ENCODE results near the gene CFAP65.

CFAP65 gene

DNA sequence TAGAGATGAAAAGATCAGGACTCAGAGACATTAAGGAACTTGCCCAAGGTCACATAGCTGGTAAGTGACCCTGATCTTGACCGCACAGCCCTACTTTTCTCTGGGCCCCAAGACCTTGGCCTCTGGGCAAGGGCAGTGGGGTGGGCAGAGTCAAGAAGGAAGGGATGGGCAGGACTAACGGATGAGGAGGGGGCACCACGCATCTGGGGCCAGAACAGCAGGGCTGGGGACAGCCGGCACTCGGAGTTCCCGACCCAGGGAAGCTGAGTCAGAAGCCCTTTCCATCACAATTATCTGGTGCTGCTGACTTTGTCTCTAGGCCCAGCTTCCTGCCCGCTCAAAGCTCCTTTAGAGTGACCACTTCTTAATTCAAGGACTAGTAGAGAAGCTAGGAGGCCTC lies 14.4 kb downstream of the CFAP65 start:
- H2BK5ac ChIP-seq (ENCODE audit: low read depth, low read length, poor library complexity): no peak overlapping the region
- no CpG with 5 or more reads among the region's 7 CpGs for WGBS (ENCODE audit: extremely low coverage, insufficient coverage, insufficient read length)
- H3K4me1 ChIP-seq (ENCODE audit: control insufficient read depth in 1 of 2, insufficient read depth in 2 of 2, low read length in 2 of 2): peaks cover 2 to 3% of the 10 kb centered on the region in 2 experiments

GRCh38 chr2:219025637-219026585 lies 15.4 kb downstream of the CFAP65 start:
- Histone ChIP-seq H4K91ac (ENCODE audit: low read depth, low read length) (no peak overlapping the region), H3K9me3 (ENCODE audit: insufficient read depth, low read depth, low read length) (peaks cover 2% of the 10 kb centered on the region), H3K18ac (ENCODE audit: low read length) (no peak overlapping the region), H3K4me1 (ENCODE audit: control insufficient read depth in 1 of 2, insufficient read depth in 2 of 2, low read length in 2 of 2) (peaks cover 2 to 3% of the 10 kb centered on the region in 2 experiments), H3K79me2 (ENCODE audit: control insufficient read depth, insufficient read depth, low read length, poor library complexity) (no peaks in the 10 kb centered on the region), H4K8ac (ENCODE audit: low read depth, low read length) (no peak overlapping the region), H2AFZ (ENCODE audit: insufficient read depth, low read length, poor library complexity) (no peak overlapping the region), H2BK5ac (ENCODE audit: low read depth, low read length, poor library complexity) (no peak overlapping the region), H3K36me3 (ENCODE audit: control insufficient read depth in 1 of 2, insufficient read depth in 2 of 2, low read length in 2 of 2) (no peaks in the 10 kb centered on the region), H3K79me1 (ENCODE audit: low read length) (no peaks in the 10 kb centered on the region), H4K12ac (ENCODE audit: low read depth, low read length) (no peak overlapping the region), H3K4ac (ENCODE audit: low read depth, low read length) (no peak overlapping the region), H3K4me3 (ENCODE audit: low read depth, low read length) (no peak overlapping the region), H2AK5ac (ENCODE audit: low read length) (no peak overlapping the region), H3K9ac (ENCODE audit: low read length) (no peak overlapping the region), H3K4me2 (ENCODE audit: low read length) (no peak overlapping the region), H2BK120ac (ENCODE audit: insufficient read depth, low read length, poor library complexity) (no peak overlapping the region), H3K23ac (ENCODE audit: low read length) (no peak overlapping the region), H3K14ac (ENCODE audit: low read length) (no peak overlapping the region), H2BK12ac (ENCODE audit: low read length) (no peak overlapping the region), H3K27me3 (ENCODE audit: insufficient read depth, low read length) (peaks cover under 1% of the 10 kb centered on the region), H3K27ac (ENCODE audit: low read depth, low read length) (no peak overlapping the region)
- no CpG with 5 or more reads among the region's 18 CpGs for WGBS (ENCODE audit: extremely low coverage, insufficient coverage, insufficient read length)
- DNase-seq: no peak

More for the DNA sequence above, 14.4 kb downstream of the CFAP65 start:
- H2BK120ac ChIP-seq (ENCODE audit: insufficient read depth, low read length, poor library complexity): no peak overlapping the region
- H3K36me3 ChIP-seq (ENCODE audit: control insufficient read depth in 1 of 2, insufficient read depth in 2 of 2, low read length in 2 of 2): no peaks in the 10 kb centered on the region
- H3K23ac ChIP-seq (ENCODE audit: low read length): no peak overlapping the region
- no peak overlapping the region for H3K9ac ChIP-seq (ENCODE audit: low read length)
- no peak overlapping the region for H3K27ac ChIP-seq (ENCODE audit: low read depth, low read length)
- no peak overlapping the region for H2AFZ ChIP-seq (ENCODE audit: insufficient read depth, low read length, poor library complexity)
- H3K4ac ChIP-seq (ENCODE audit: low read depth, low read length): no peak overlapping the region
- H3K18ac ChIP-seq (ENCODE audit: low read length): no peak overlapping the region
- H3K4me3 ChIP-seq (ENCODE audit: low read depth, low read length): no peak overlapping the region
- H2AK5ac ChIP-seq (ENCODE audit: low read length): no peak overlapping the region
- H3K27me3 ChIP-seq (ENCODE audit: insufficient read depth, low read length): no peaks in the 10 kb centered on the region
- H3K4me2 ChIP-seq (ENCODE audit: low read length): no peak overlapping the region
- DNase-seq: no peak
- H3K79me1 ChIP-seq (ENCODE audit: low read length): no peaks in the 10 kb centered on the region
- H3K79me2 ChIP-seq (ENCODE audit: control insufficient read depth, insufficient read depth, low read length, poor library complexity): no peaks in the 10 kb centered on the region
- H4K12ac ChIP-seq (ENCODE audit: low read depth, low read length): no peak overlapping the region
- H2BK12ac ChIP-seq (ENCODE audit: low read length): no peak overlapping the region
- peaks cover 2% of the 10 kb centered on the region for H3K9me3 ChIP-seq (ENCODE audit: insufficient read depth, low read depth, low read length)
- no peak overlapping the region for H3K14ac ChIP-seq (ENCODE audit: low read length)
- H4K91ac ChIP-seq (ENCODE audit: low read depth, low read length): no peak overlapping the region
- H4K8ac ChIP-seq (ENCODE audit: low read depth, low read length): no peak overlapping the region

DNA sequence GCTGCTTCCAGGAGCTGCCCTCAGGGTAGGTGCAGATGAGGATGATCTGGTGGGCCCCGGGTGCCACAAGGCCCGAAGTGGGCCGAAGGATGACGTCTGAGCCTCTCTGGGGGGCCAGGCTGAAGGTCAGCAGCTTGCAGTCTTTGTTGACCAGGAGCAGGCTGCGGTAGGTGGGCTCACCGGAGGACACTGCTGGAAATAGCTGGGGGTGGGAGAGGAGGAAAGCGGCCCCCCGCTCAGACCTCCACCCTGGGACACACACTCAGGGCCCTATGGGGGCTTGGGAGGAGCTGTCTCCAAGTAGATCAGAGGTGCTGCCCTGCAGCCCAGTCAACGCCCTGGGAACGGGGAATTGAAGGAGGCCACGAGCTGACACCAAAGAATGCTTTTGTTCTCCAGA lies 17.3 kb downstream of the CFAP65 start:
- H3K14ac ChIP-seq (ENCODE audit: low read length): no peak overlapping the region
- H3K4me1 ChIP-seq (ENCODE audit: control insufficient read depth in 1 of 2, insufficient read depth in 2 of 2, low read length in 2 of 2): peaks cover 2 to 3% of the 10 kb centered on the region in 2 experiments
- DNase-seq: no peak
- H3K27ac ChIP-seq (ENCODE audit: low read depth, low read length): no peak overlapping the region
- H2AFZ ChIP-seq (ENCODE audit: insufficient read depth, low read length, poor library complexity): no peak overlapping the region
- peaks cover 2% of the 10 kb centered on the region for H3K27me3 ChIP-seq (ENCODE audit: insufficient read depth, low read length)
- H3K18ac ChIP-seq (ENCODE audit: low read length): no peak overlapping the region
- no peak overlapping the region for H3K4ac ChIP-seq (ENCODE audit: low read depth, low read length)
- WGBS (ENCODE audit: extremely low coverage, insufficient coverage, insufficient read length): no CpG with 5 or more reads among the region's 11 CpGs
- H2AK5ac ChIP-seq (ENCODE audit: low read length): no peak overlapping the region
- no peak overlapping the region for H2BK5ac ChIP-seq (ENCODE audit: low read depth, low read length, poor library complexity)
- no peak overlapping the region for H3K4me3 ChIP-seq (ENCODE audit: low read depth, low read length)
- no peak overlapping the region for H4K8ac ChIP-seq (ENCODE audit: low read depth, low read length)
- H2BK12ac ChIP-seq (ENCODE audit: low read length): no peak overlapping the region
- H4K12ac ChIP-seq (ENCODE audit: low read depth, low read length): no peak overlapping the region
- H3K23ac ChIP-seq (ENCODE audit: low read length): no peak overlapping the region
- H3K79me2 ChIP-seq (ENCODE audit: control insufficient read depth, insufficient read depth, low read length, poor library complexity): no peaks in the 10 kb centered on the region
- no peaks in the 10 kb centered on the region for H3K79me1 ChIP-seq (ENCODE audit: low read length)
- H3K9ac ChIP-seq (ENCODE audit: low read length): no peak overlapping the region
- no peak overlapping the region for H4K91ac ChIP-seq (ENCODE audit: low read depth, low read length)
- H3K4me2 ChIP-seq (ENCODE audit: low read length): no peak overlapping the region
- no peaks in the 10 kb centered on the region for H3K36me3 ChIP-seq (ENCODE audit: control insufficient read depth in 1 of 2, insufficient read depth in 2 of 2, low read length in 2 of 2)
- peaks cover 2% of the 10 kb centered on the region for H3K9me3 ChIP-seq (ENCODE audit: insufficient read depth, low read depth, low read length)
- H2BK120ac ChIP-seq (ENCODE audit: insufficient read depth, low read length, poor library complexity): no peak overlapping the region

GRCh38 chr2:219023045-219023605 lies 18.2 kb downstream of the CFAP65 start:
- Histone ChIP-seq H3K27me3 (ENCODE audit: insufficient read depth, low read length) (peaks cover 2% of the 10 kb centered on the region), H3K9ac (ENCODE audit: low read length) (no peak overlapping the region), H3K9me3 (ENCODE audit: insufficient read depth, low read depth, low read length) (peaks cover 2% of the 10 kb centered on the region), H3K4me1 (ENCODE audit: control insufficient read depth in 1 of 2, insufficient read depth in 2 of 2, low read length in 2 of 2) (peaks cover 2 to 3% of the 10 kb centered on the region in 2 experiments), H2BK5ac (ENCODE audit: low read depth, low read length, poor library complexity) (no peak overlapping the region), H3K4ac (ENCODE audit: low read depth, low read length) (no peak overlapping the region), H4K12ac (ENCODE audit: low read depth, low read length) (no peak overlapping the region), H3K14ac (ENCODE audit: low read length) (no peak overlapping the region), H2AK5ac (ENCODE audit: low read length) (no peak overlapping the region), H2BK120ac (ENCODE audit: insufficient read depth, low read length, poor library complexity) (no peak overlapping the region), H3K4me2 (ENCODE audit: low read length) (no peak overlapping the region), H4K8ac (ENCODE audit: low read depth, low read length) (no peak overlapping the region), H2AFZ (ENCODE audit: insufficient read depth, low read length, poor library complexity) (no peak overlapping the region), H4K91ac (ENCODE audit: low read depth, low read length) (no peak overlapping the region), H2BK12ac (ENCODE audit: low read length) (no peak overlapping the region), H3K23ac (ENCODE audit: low read length) (no peak overlapping the region), H3K79me2 (ENCODE audit: control insufficient read depth, insufficient read depth, low read length, poor library complexity) (no peaks in the 10 kb centered on the region), H3K27ac (ENCODE audit: low read depth, low read length) (no peak overlapping the region), H3K18ac (ENCODE audit: low read length) (no peak overlapping the region), H3K79me1 (ENCODE audit: low read length) (no peaks in the 10 kb centered on the region), H3K4me3 (ENCODE audit: low read depth, low read length) (no peak overlapping the region), H3K36me3 (ENCODE audit: control insufficient read depth in 1 of 2, insufficient read depth in 2 of 2, low read length in 2 of 2) (no peaks in the 10 kb centered on the region)
- no peak for DNase-seq
- no CpG with 5 or more reads among the region's 12 CpGs for WGBS (ENCODE audit: extremely low coverage, insufficient coverage, insufficient read length)

Data from trophoblast cell (in vitro differentiated cells and primary cell).